ENCODE results near the gene BLVRB.

BLVRB gene

GRCh38 chr19:40466985-40467734 is 1.6 kb upstream of the BLVRB start, which contains the start of gene SPTBN4:
Gene SPTBN4, plus strand, starts transcription at chr19:40467001. Its CDS starts 5,621 bp downstream, at chr19:40472622.
- Histone ChIP-seq H3K4me3 (ENCODE audit: low read length in 2 of 2) (peak within 1 kb of the TSS; percentile 72 to 74), H2AFZ (ENCODE audit: low read length) (peak within 1 kb of the TSS; percentile 99), H3K9me3 (replicated peaks in 1 of 2; ENCODE audit: control insufficient read depth in 2 of 2, insufficient read depth in 1 of 2, low read depth in 1 of 2, low read length in 2 of 2) (peaks cover 0 to 7% of the 10 kb centered on the region in 2 donors), H3K23ac (ENCODE audit: low read depth, low read length, poor library complexity) (peak within 1 kb of the TSS; percentile 98), H2BK120ac (ENCODE audit: low read depth, low read length) (no peak within 1 kb of the TSS), H3K27me3 (ENCODE audit: control insufficient read depth in 3 of 3, insufficient read depth in 3 of 3, low read depth in 1 of 3, low read length in 3 of 3) (peaks cover 14 to 34% (median 33%) of the 10 kb centered on the region in 3 experiments), H3K18ac (ENCODE audit: low read length) (peak within 1 kb of the TSS; percentile 92), H4K91ac (ENCODE audit: low read depth, low read length, poor library complexity) (no peak within 1 kb of the TSS), H3K4me1 (ENCODE audit: control insufficient read depth in 2 of 2, insufficient read depth in 1 of 2, low read depth in 1 of 2, low read length in 2 of 2) (peaks cover 13 to 15% of the 10 kb centered on the region in 2 donors), H2BK12ac (ENCODE audit: low read length) (peak within 1 kb of the TSS; percentile 10), H2BK5ac (ENCODE audit: low read length) (no peak within 1 kb of the TSS), H3K14ac (ENCODE audit: low read length) (peak within 1 kb of the TSS; percentile 38), H3K4ac (ENCODE audit: low read length) (no peak within 1 kb of the TSS), H3K79me1 (ENCODE audit: low read depth, low read length) (no peaks in the 10 kb centered on the region), H3K36me3 (replicated peaks in 1 of 2; ENCODE audit: control insufficient read depth in 2 of 2, insufficient read depth in 2 of 2, low read length in 2 of 2) (no peaks in the 10 kb centered on the region), H2BK15ac (ENCODE audit: low read length) (peak within 1 kb of the TSS; percentile 67), H3K4me2 (ENCODE audit: insufficient read depth, low read length, poor library complexity, severe bottlenecking) (peak within 1 kb of the TSS; percentile 69), H3K9ac (ENCODE audit: low read depth, low read length, poor library complexity) (peak within 1 kb of the TSS; percentile 84), H4K8ac (ENCODE audit: low read depth, low read length) (no peak within 1 kb of the TSS), H2AK5ac (ENCODE audit: low read depth, low read length) (peak within 1 kb of the TSS; percentile 63), H3K27ac (replicated peaks; ENCODE audit: low read length) (no peak within 1 kb of the TSS)
- DNase-seq (ENCODE audit: low spot score) = no peak
- WGBS, 2 donors (ENCODE audit: extremely low coverage in 2 of 2, insufficient read length in 2 of 2, insufficient replicate concordance in 1 of 2) = no CpG with 5 or more reads among the region's 87 CpGs

GRCh38 chr19:40466219-40466984 is 857 bp upstream of the BLVRB start:
- peaks cover 14 to 34% (median 33%) of the 10 kb centered on the region in 3 experiments for H3K27me3 ChIP-seq (ENCODE audit: control insufficient read depth in 3 of 3, insufficient read depth in 3 of 3, low read depth in 1 of 3, low read length in 3 of 3)
- no peak overlapping the region for H2BK5ac ChIP-seq (ENCODE audit: low read length)
- no peak overlapping the region for H3K27ac ChIP-seq (replicated peaks; ENCODE audit: low read length)
- no CpG with 5 or more reads among the region's 48 CpGs for WGBS, 2 donors (ENCODE audit: extremely low coverage in 2 of 2, insufficient read length in 2 of 2, insufficient replicate concordance in 1 of 2)
- H2AK5ac ChIP-seq (ENCODE audit: low read depth, low read length) = no peak overlapping the region
- H3K79me1 ChIP-seq (ENCODE audit: low read depth, low read length) = no peaks in the 10 kb centered on the region
- no peak overlapping the region for H2BK12ac ChIP-seq (ENCODE audit: low read length)
- no peaks in the 10 kb centered on the region for H3K36me3 ChIP-seq (replicated peaks in 1 of 2; ENCODE audit: control insufficient read depth in 2 of 2, insufficient read depth in 2 of 2, low read length in 2 of 2)
- no peak overlapping the region for H3K4ac ChIP-seq (ENCODE audit: low read length)
- peak overlapping the region; percentile 98 for H3K23ac ChIP-seq (ENCODE audit: low read depth, low read length, poor library complexity)
- H3K4me3 ChIP-seq (ENCODE audit: low read length in 2 of 2) = peak overlapping the region; percentile 71 to 74
- peak overlapping the region; percentile 1 for H3K14ac ChIP-seq (ENCODE audit: low read length)
- H3K4me1 ChIP-seq (ENCODE audit: control insufficient read depth in 2 of 2, insufficient read depth in 1 of 2, low read depth in 1 of 2, low read length in 2 of 2) = peaks cover 13 to 15% of the 10 kb centered on the region in 2 donors
- H2BK15ac ChIP-seq (ENCODE audit: low read length) = peak overlapping the region; percentile 67
- H2BK120ac ChIP-seq (ENCODE audit: low read depth, low read length) = no peak overlapping the region
- H3K4me2 ChIP-seq (ENCODE audit: insufficient read depth, low read length, poor library complexity, severe bottlenecking) = peak overlapping the region; percentile 69
- peak overlapping the region; percentile 84 for H3K9ac ChIP-seq (ENCODE audit: low read depth, low read length, poor library complexity)
- H2AFZ ChIP-seq (ENCODE audit: low read length) = peak overlapping the region; percentile 99
- peaks cover 0 to 7% of the 10 kb centered on the region in 2 donors for H3K9me3 ChIP-seq (replicated peaks in 1 of 2; ENCODE audit: control insufficient read depth in 2 of 2, insufficient read depth in 1 of 2, low read depth in 1 of 2, low read length in 2 of 2)
- peak overlapping the region; percentile 92 for H3K18ac ChIP-seq (ENCODE audit: low read length)
- H4K8ac ChIP-seq (ENCODE audit: low read depth, low read length) = no peak overlapping the region
- no peak for DNase-seq (ENCODE audit: low spot score)
- H4K91ac ChIP-seq (ENCODE audit: low read depth, low read length, poor library complexity) = no peak overlapping the region

- Histone ChIP-seq H3K27me3 (ENCODE audit: control insufficient read depth in 3 of 3, insufficient read depth in 3 of 3, low read depth in 1 of 3, low read length in 3 of 3) (peaks cover 14 to 34% (median 33%) of the 10 kb centered on the region in 3 experiments), H3K23ac (ENCODE audit: low read depth, low read length, poor library complexity) (peak overlapping the region; percentile 98), H3K4me2 (ENCODE audit: insufficient read depth, low read length, poor library complexity, severe bottlenecking) (peak overlapping the region; percentile 95), H3K9me3 (replicated peaks in 1 of 2; ENCODE audit: control insufficient read depth in 2 of 2, insufficient read depth in 1 of 2, low read depth in 1 of 2, low read length in 2 of 2) (peaks cover 0 to 7% of the 10 kb centered on the region in 2 donors), H4K8ac (ENCODE audit: low read depth, low read length) (no peak overlapping the region), H2AK5ac (ENCODE audit: low read depth, low read length) (peak overlapping the region; percentile 29), H3K27ac (replicated peaks; ENCODE audit: low read length) (no peak overlapping the region), H3K4ac (ENCODE audit: low read length) (no peak overlapping the region), H3K4me3 (ENCODE audit: low read length in 2 of 2) (peak overlapping the region; percentile 74 to 93), H2AFZ (ENCODE audit: low read length) (peak overlapping the region; percentile 99), H3K9ac (ENCODE audit: low read depth, low read length, poor library complexity) (peak overlapping the region; percentile 98), H3K4me1 (ENCODE audit: control insufficient read depth in 2 of 2, insufficient read depth in 1 of 2, low read depth in 1 of 2, low read length in 2 of 2) (peaks cover 13 to 15% of the 10 kb centered on the region in 2 donors), H2BK5ac (ENCODE audit: low read length) (peak overlapping the region; percentile 4), H3K14ac (ENCODE audit: low read length) (no peak overlapping the region), H2BK15ac (ENCODE audit: low read length) (peak overlapping the region; percentile 22), H3K18ac (ENCODE audit: low read length) (peak overlapping the region; percentile 97), H3K79me1 (ENCODE audit: low read depth, low read length) (no peaks in the 10 kb centered on the region), H2BK120ac (ENCODE audit: low read depth, low read length) (no peak overlapping the region), H4K91ac (ENCODE audit: low read depth, low read length, poor library complexity) (no peak overlapping the region), H3K36me3 (replicated peaks in 1 of 2; ENCODE audit: control insufficient read depth in 2 of 2, insufficient read depth in 2 of 2, low read length in 2 of 2) (no peaks in the 10 kb centered on the region), H2BK12ac (ENCODE audit: low read length) (peak overlapping the region; percentile 66)
- whole genome bisulfite sequencing, 2 donors (ENCODE audit: extremely low coverage in 2 of 2, insufficient read length in 2 of 2, insufficient replicate concordance in 1 of 2) = no CpG with 5 or more reads among the region's 11 CpGs
- DNase-seq (ENCODE audit: low spot score) = no peak
Measured at GRCh38 chr19:40465025-40465556, 454 bp downstream of the BLVRB start.

Measured in neuronal stem cell (in vitro differentiated cells).